PC-3 (cell line): ENCODE data around the gene IFNG.

Source experiments
- EZH2phosphoT487 ChIP-seq: fragments of 300-600 bp; sonication (generic); IDR thresholded peaks from 2 replicates; pipeline ENCODE4 v1.6.1; 2018; ENCODE audit warnings: mild to moderate bottlenecking, antibody characterized with exemption, low read length, borderline replicate concordance
- TF ChIP-seq, protein P1 (sequence below): fragments of 300-600 bp; sonication (generic); conservative IDR thresholded peaks from 2 replicates; pipeline ENCODE4 v1.5.1; 2017; ENCODE audit warnings: antibody characterized with exemption, low read depth, mild to moderate bottlenecking, low read length

- TF ChIP-seq, protein P1, sequence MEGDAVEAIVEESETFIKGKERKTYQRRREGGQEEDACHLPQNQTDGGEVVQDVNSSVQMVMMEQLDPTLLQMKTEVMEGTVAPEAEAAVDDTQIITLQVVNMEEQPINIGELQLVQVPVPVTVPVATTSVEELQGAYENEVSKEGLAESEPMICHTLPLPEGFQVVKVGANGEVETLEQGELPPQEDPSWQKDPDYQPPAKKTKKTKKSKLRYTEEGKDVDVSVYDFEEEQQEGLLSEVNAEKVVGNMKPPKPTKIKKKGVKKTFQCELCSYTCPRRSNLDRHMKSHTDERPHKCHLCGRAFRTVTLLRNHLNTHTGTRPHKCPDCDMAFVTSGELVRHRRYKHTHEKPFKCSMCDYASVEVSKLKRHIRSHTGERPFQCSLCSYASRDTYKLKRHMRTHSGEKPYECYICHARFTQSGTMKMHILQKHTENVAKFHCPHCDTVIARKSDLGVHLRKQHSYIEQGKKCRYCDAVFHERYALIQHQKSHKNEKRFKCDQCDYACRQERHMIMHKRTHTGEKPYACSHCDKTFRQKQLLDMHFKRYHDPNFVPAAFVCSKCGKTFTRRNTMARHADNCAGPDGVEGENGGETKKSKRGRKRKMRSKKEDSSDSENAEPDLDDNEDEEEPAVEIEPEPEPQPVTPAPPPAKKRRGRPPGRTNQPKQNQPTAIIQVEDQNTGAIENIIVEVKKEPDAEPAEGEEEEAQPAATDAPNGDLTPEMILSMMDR = no peak
- TF ChIP-seq EZH2phosphoT487 = no peak
These were observed 41.9 kb downstream of the IFNG start for GRCh38 chr12:68117661-68118060.
